Testis (tissue), 5 donors: Measurements from ENCODE around the gene OR5F1. TPM values are rescaled to one million over a fixed set of nuclear protein-coding genes. Genes with fewer than 3 reads are reported as not detected.

Source experiments
- DNase-seq: peaks from one replicate; pipeline ENCODE4 v3.0.0-alpha.2; 2019
- H3K27ac ChIP-seq, 2 donors: fragments of 200-600 bp; sonication (generic); one replicate each; pipeline ENCODE4 v1.5.1; 2019
- H3K27me3 ChIP-seq: fragments of 200-600 bp; sonication (generic); one replicate; pipeline ENCODE4 v1.5.1; 2019
- H3K36me3 ChIP-seq: fragments of 200-600 bp; sonication (generic); one replicate; pipeline ENCODE4 v1.5.1; 2017; ENCODE audit warnings: low read depth; ENCODE audit errors: missing control alignments
- H3K4me1 ChIP-seq: fragments of 200-600 bp; sonication (generic); one replicate; pipeline ENCODE4 v1.5.1; 2019
- H3K4me3 ChIP-seq, 2 donors: fragments of 200-600 bp; sonication (generic); one replicate each; pipeline ENCODE4 v1.5.1; 2017 to 2019
- H3K9me3 ChIP-seq: fragments of 200-600 bp; sonication (generic); one replicate; pipeline ENCODE4 v1.5.1; 2017
- CTCF ChIP-seq, 3 experiments: fragments of 450-650 bp in 2 of 3; fragments of 200-600 bp in 1 of 3; sonication (generic) in 1 of 3; IDR thresholded peaks; one replicate each; pipeline ENCODE4 v1.5.1; 2016 to 2019; ENCODE audit warnings: antibody characterized with exemption in 3 of 3, mild to moderate bottlenecking in 2 of 3, moderate library complexity in 1 of 3
- POLR2A ChIP-seq: fragments of 450-650 bp; IDR thresholded peaks from one replicate; pipeline ENCODE4 v1.6.1; 2017; ENCODE audit warnings: antibody characterized with exemption, mild to moderate bottlenecking, moderate library complexity
- WGBS, 2 donors: methylation state at CpG; one replicate each; pipeline ENCODE4 v1.1.5; 2018; 5-methylcytosine and 5-hydroxymethylcytosine counted together
- intact Hi-C: fragments of 100-400 bp; cut with DNase I; formaldehyde crosslinking; loops from one replicate; pipeline ENCODE4 v1.15.1; 2023; ENCODE audit warnings: low total_unique reads
- long read RNA-seq, 2 donors: transcript quantifications; one replicate each; lab custom pipeline, GENCODE V29; 2026
- polyA plus RNA-seq: library from polyadenylated mRNA; stranded (reverse); fragments of 350-450 nt; fragmentation: Illumina TruSeq; extraction: RNeasy Lipid Tissue Mini Kit (QIAGEN cat#74804); gene quantifications from one replicate; pipeline ENCODE4 v1.2.3, GENCODE V29; 2014; ENCODE audit warnings: low read depth, low replicate concordance; ENCODE audit not compliant: insufficient read depth
- total RNA-seq, 2 donors: library from RNA; depleted of rRNA; stranded (reverse); fragments of >200 nt; gene quantifications; one replicate each; pipeline ENCODE4 v1.2.3, GENCODE V29; 2016

Gene OR5F1
- total RNA-seq (not detected), polyA plus RNA-seq (not detected)
- long read RNA-seq, donor 1, partial matches to known transcripts, result 0 of 1 reads
- long read RNA-seq, donor 1, other reads (novel, unspliced or antisense), result 0 of 1 reads
- long read RNA-seq, donor 2, result 0 reads

GRCh38 chr11:55994525-55994924, at the start of gene OR5F1:
Gene OR5F1, minus strand, starts transcription at chr11:55994625. Its CDS starts 0 bp downstream, at chr11:55994625.
- no peaks in the 10 kb centered on the region for H3K9me3 ChIP-seq
- H3K27me3 ChIP-seq, result no peaks in the 10 kb centered on the region
- intact Hi-C loops, result no loop called here
- TF ChIP-seq CTCF (IDR thresholded peaks at IDR 0.05) (no peak), POLR2A (no peak)
- no peaks in the 10 kb centered on the region for H3K4me1 ChIP-seq
- WGBS, 2 donors, result 59 to 77% methylated on average over 2 of the region's 2 CpGs
- DNase-seq, result no peak
- H3K36me3 ChIP-seq, result no peaks in the 10 kb centered on the region
- H3K27ac ChIP-seq, result no peak within 1 kb of the TSS
- H3K4me3 ChIP-seq, result no peak within 1 kb of the TSS

DNA sequence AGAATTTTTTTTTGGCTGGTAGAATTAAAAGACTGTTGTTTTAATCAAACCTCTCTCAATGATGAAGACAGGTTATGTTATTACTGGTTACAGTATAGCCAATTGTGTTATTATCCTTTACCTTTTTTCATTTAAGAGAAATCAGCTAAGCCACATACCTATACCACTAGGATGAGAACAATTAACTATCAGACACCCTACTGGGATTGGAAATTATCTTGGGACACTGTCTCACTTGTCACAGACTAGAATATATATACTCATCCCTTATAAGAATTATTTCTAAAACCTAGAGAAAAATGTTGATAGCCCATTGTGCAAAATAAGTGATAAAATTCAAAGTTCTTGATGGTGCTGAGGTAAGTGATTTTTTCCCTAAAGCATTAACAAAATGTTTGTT, 32.9 kb upstream of the OR5F1 start, which contains the start of gene OR5AS1:
Gene OR5AS1, plus strand, starts transcription at position 301 of the 400 bp plus-strand sequence. CDS start 2,765 bp downstream, outside the sequence.
- TF ChIP-seq CTCF (IDR thresholded peaks at IDR 0.05), result no peak
- TF ChIP-seq POLR2A, result no peak
- intact Hi-C loops, result no loop called here
- Histone ChIP-seq H3K4me1 (no peaks in the 10 kb centered on the region), H3K9me3 (no peaks in the 10 kb centered on the region), H3K36me3 (no peaks in the 10 kb centered on the region), H3K27ac (no peak within 1 kb of the TSS), H3K4me3 (no peak within 1 kb of the TSS), H3K27me3 (no peaks in the 10 kb centered on the region)
- no peak for DNase-seq

GRCh38 chr11:56013805-56014204, 19.4 kb upstream of the OR5F1 start:
- H3K4me3 ChIP-seq, result no peak overlapping the region
- 43 to 46% methylated on average over 2 of the region's 2 CpGs for WGBS, 2 donors
- H3K27me3 ChIP-seq, result no peaks in the 10 kb centered on the region
- intact Hi-C loops, result no loop called here
- no peak overlapping the region for H3K27ac ChIP-seq
- no peaks in the 10 kb centered on the region for H3K9me3 ChIP-seq
- H3K36me3 ChIP-seq, result no peaks in the 10 kb centered on the region
- no peak for TF ChIP-seq POLR2A
- no peak for TF ChIP-seq CTCF (IDR thresholded peaks at IDR 0.05)
- no peak for DNase-seq
- no peaks in the 10 kb centered on the region for H3K4me1 ChIP-seq

DNA sequence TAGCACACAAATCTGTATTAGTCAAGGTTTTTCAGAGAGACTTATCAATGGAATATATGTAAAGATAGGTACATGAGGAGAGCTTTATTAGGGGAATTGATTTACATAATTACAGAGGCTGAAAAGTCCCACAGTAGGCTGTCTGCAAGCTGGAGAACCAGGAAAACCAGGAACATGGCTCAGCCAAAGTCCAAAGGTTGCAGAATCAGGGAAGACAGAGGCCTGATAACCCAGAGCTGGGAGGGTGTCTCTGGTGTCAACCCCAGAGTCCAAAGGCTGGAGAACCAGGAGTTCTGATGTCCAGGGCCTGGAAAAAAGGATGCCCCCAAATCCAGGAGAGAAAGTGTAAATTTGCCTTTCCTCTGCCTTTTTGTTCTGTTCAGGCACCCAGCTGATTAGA, 16.3 kb upstream of the OR5F1 start:
- intact Hi-C loops, result no loop called here
- Histone ChIP-seq H3K27ac (no peak overlapping the region), H3K27me3 (no peaks in the 10 kb centered on the region), H3K4me3 (no peak overlapping the region), H3K9me3 (no peaks in the 10 kb centered on the region), H3K4me1 (no peaks in the 10 kb centered on the region), H3K36me3 (no peaks in the 10 kb centered on the region)
- no peak for TF ChIP-seq CTCF (IDR thresholded peaks at IDR 0.05)
- TF ChIP-seq POLR2A, result no peak
- DNase-seq, result no peak

DNA sequence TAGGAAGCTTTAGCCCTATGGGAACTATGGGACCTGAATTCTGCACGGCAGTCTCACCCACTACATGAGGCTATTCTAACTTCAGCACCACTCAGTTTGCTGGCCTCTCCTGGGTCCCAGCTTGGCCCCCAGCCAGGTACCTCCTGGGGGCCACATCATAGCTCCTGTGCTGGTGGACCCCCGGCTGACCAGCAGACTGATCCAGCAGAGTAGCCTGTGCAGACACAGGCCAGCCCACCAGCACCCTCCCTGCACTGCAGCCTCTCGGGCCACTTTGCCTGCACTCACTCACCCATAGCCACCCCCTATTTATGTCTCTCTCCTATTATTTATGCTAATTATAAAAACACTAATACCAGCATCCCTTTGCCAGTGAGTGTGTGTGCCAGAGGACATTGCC, 23.5 kb downstream of the OR5F1 start:
- H3K27me3 ChIP-seq, result no peaks in the 10 kb centered on the region
- TF ChIP-seq CTCF (IDR thresholded peaks at IDR 0.05), result no peak
- no peaks in the 10 kb centered on the region for H3K36me3 ChIP-seq
- no peaks in the 10 kb centered on the region for H3K9me3 ChIP-seq
- H3K27ac ChIP-seq, result no peak overlapping the region
- intact Hi-C loops, result no loop called here
- H3K4me1 ChIP-seq, result no peaks in the 10 kb centered on the region
- WGBS, 2 donors, result 91 to 99% methylated on average over 3 of the region's 3 CpGs
- DNase-seq, result no peak
- H3K4me3 ChIP-seq, result no peak overlapping the region
